ENCODE measurements around the gene TMEM204. TPM values are rescaled to one million over a fixed set of nuclear protein-coding genes. Genes with fewer than 3 reads are reported as not detected.

The TMEM204 gene
- total and polyA plus RNA-seq, 10 of the 15 experiments (the other 5 are each of a cell fraction or from before 2014, with no cell fraction given), result 0.05 to 0.30 (median 0.18) TPM; not detected in 7

DNA sequence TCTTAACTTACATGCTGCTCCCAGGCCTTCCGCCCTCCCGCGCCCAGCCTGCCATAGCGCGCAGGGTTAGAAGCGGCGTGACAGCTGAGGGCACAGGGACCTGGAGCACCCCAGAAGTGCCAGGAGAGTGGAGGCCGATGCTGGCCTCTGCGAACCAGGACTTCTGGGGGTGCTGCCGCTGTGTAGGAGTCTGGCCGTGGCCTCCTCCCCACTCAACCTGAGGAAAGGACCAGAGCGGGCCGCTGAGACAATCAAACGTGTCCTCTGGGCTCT lies 1.9 kb upstream of the TMEM204 start (continued):
- TF ChIP-seq POLR2AphosphoS2 (IDR thresholded peaks at IDR 0.05; ENCODE audit: low read depth, low read length) (no peak), ZNF24 (IDR thresholded peaks at IDR 0.05) (no peak), RCOR1 (conservative IDR thresholded peaks at IDR 0.05; ENCODE audit: low read depth, low read length) (no peak), CREB1 (IDR thresholded peaks at IDR 0.05; ENCODE audit: low read depth) (no peak), FOXK2 (IDR thresholded peaks at IDR 0.05) (no peak), MAX (IDR thresholded peaks at IDR 0.05; ENCODE audit: low read depth, low read length) (no peak), NR2F1 (conservative IDR thresholded peaks at IDR 0.05) (no peak), RBBP5 (conservative IDR thresholded peaks at IDR 0.05) (no peak), MYB (IDR thresholded peaks at IDR 0.05; ENCODE audit: borderline replicate concordance, low read depth, low read length) (no peak), TAF1 (IDR thresholded peaks at IDR 0.05; ENCODE audit: borderline replicate concordance, low read depth, low read length) (no peak), RB1 (IDR thresholded peaks at IDR 0.05; ENCODE audit: borderline replicate concordance) (no peak), E2F4 (IDR thresholded peaks at IDR 0.05; ENCODE audit: low read depth, low read length) (no peak)
- TF ChIP-seq, protein P1, sequence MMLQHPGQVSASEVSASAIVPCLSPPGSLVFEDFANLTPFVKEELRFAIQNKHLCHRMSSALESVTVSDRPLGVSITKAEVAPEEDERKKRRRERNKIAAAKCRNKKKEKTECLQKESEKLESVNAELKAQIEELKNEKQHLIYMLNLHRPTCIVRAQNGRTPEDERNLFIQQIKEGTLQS (IDR thresholded peaks at IDR 0.05; ENCODE audit: borderline replicate concordance, extremely low read depth, low read depth, low read length), result no peak

- DNase-seq (ENCODE audit: low read depth, low spot score), result no peak
- ATAC-seq, result no peak
- Histone ChIP-seq H3K79me2 (ENCODE audit: control insufficient read depth, insufficient read depth, low read length) (no peaks in the 10 kb centered on the region), H3K36me3 (ENCODE audit: control insufficient read depth in 2 of 2, insufficient read depth in 2 of 2, low read length in 1 of 2) (no peaks in the 10 kb centered on the region), H3K27ac (ENCODE audit: control insufficient read depth, insufficient read depth) (no peak overlapping the region), H3K4me2 (ENCODE audit: control insufficient read depth, insufficient read depth) (no peak overlapping the region), H2AFZ (ENCODE audit: control insufficient read depth, low read depth, low read length) (no peak overlapping the region), H4K20me1 (ENCODE audit: control insufficient read depth, insufficient read depth) (no peaks in the 10 kb centered on the region), H3K4me1 (ENCODE audit: control insufficient read depth, insufficient read depth, low read length) (no peaks in the 10 kb centered on the region), H3K9me3 (replicated peaks; ENCODE audit: control insufficient read depth, insufficient read depth, low read length) (no peaks in the 10 kb centered on the region), H3K27me3 (replicated peaks in 1 of 2; ENCODE audit: control insufficient read depth in 2 of 2, insufficient read depth in 2 of 2, low read length in 1 of 2) (no peaks in the 10 kb centered on the region; a peak in 2 of 4 replicates), H3K9ac (ENCODE audit: control insufficient read depth, insufficient read depth, low read length) (no peak overlapping the region), H3K4me3 (no peak overlapping the region)
- ChIA-PET POLR2A (no interaction called here), CTCF (no interaction called here), RAD21 (ENCODE audit: unreplicated experiment) (no interaction called here), SMC1A (ENCODE audit: uncharacterized antibody, unreplicated experiment) (no interaction called here)
- no peak for FAIRE-seq
- in situ Hi-C loops (cut with MboI), result no loop called here
- BruUV-seq (replicated peaks), result no TSS peak
- 44% methylated on average over 28 of the region's 28 CpGs for WGBS (ENCODE audit: insufficient coverage, insufficient replicate concordance, low lambda C conversion rate, missing lambda C conversion rate)
- intact Hi-C loops (cut with micrococcal nuclease; ENCODE audit: unreplicated experiment), result no loop called here
- TF ChIP-seq IKZF2 (IDR thresholded peaks at IDR 0.05), result no peak
- TF ChIP-seq JUNB (IDR thresholded peaks at IDR 0.05), result no peak
- no peak for TF ChIP-seq RB1 (IDR thresholded peaks at IDR 0.05; ENCODE audit: borderline replicate concordance)
- TF ChIP-seq, protein P2, sequence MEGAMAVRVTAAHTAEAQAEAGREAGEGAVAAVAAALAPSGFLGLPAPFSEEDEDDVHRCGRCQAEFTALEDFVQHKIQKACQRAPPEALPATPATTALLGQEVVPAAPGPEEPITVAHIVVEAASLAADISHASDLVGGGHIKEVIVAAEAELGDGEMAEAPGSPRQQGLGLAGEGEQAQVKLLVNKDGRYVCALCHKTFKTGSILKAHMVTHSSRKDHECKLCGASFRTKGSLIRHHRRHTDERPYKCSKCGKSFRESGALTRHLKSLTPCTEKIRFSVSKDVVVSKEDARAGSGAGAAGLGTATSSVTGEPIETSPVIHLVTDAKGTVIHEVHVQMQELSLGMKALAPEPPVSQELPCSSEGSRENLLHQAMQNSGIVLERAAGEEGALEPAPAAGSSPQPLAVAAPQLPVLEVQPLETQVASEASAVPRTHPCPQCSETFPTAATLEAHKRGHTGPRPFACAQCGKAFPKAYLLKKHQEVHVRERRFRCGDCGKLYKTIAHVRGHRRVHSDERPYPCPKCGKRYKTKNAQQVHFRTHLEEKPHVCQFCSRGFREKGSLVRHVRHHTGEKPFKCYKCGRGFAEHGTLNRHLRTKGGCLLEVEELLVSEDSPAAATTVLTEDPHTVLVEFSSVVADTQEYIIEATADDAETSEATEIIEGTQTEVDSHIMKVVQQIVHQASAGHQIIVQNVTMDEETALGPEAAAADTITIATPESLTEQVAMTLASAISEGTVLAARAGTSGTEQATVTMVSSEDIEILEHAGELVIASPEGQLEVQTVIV (IDR thresholded peaks at IDR 0.05; ENCODE audit: borderline replicate concordance, partially characterized antibody), result no peak
- no peak for TF ChIP-seq BRCA1 (IDR thresholded peaks at IDR 0.05; ENCODE audit: low read depth, low read length)
- TF ChIP-seq ZBTB4 (CRISPR knock-in tag; IDR thresholded peaks at IDR 0.05), result no peak
Observed at GRCh38 chr16:1532081-1532760, 1.2 kb upstream of the TMEM204 start.
